Nephron progenitor cell (in vitro differentiated cells): ENCODE data around the gene PARP11.

ENCODE experiments used
- DNase-seq: peaks from one replicate; pipeline ENCODE4 v3.0.0; 2021
- H3K27ac Mint-ChIP-seq: 2 replicates; pipeline ENCODE4 v1.8.0; 2021; ENCODE audit warnings: mild to moderate bottlenecking, moderate library complexity, mixed read lengths
- H3K27me3 Mint-ChIP-seq: 2 replicates; pipeline ENCODE4 v1.8.0; 2021; ENCODE audit warnings: mild to moderate bottlenecking, low read depth, mixed read lengths; ENCODE audit not compliant: poor library complexity
- H3K36me3 Mint-ChIP-seq: 2 replicates; pipeline ENCODE4 v1.8.0; 2021; ENCODE audit warnings: low read depth, mixed read lengths
- H3K4me1 Mint-ChIP-seq: 2 replicates; pipeline ENCODE4 v1.8.0; 2021; ENCODE audit warnings: mixed read lengths
- H3K4me3 Mint-ChIP-seq: 2 replicates; pipeline ENCODE4 v1.8.0; 2021; ENCODE audit warnings: mild to moderate bottlenecking, moderate library complexity, mixed read lengths
- H3K9me3 Mint-ChIP-seq: 2 replicates; pipeline ENCODE4 v1.8.0; 2021; ENCODE audit warnings: mild to moderate bottlenecking, moderate library complexity, mixed read lengths
- TF ChIP-seq, protein P1 (sequence below): fragments of 200-600 bp; sonication (generic); IDR thresholded peaks from 2 replicates; pipeline ENCODE4 v1.5.0; 2021; ENCODE audit warnings: antibody characterized with exemption

PARP11 gene

GRCh38 chr12:3775385-3776035 is 97.7 kb downstream of the PARP11 start:
- Mint-ChIP-seq H3K36me3 (no peaks in the 10 kb centered on the region), H3K9me3 (no peaks in the 10 kb centered on the region), H3K4me1 (no peaks in the 10 kb centered on the region), H3K27me3 (peaks cover 12% of the 10 kb centered on the region), H3K27ac (no peak overlapping the region), H3K4me3 (no peak overlapping the region)
- TF ChIP-seq, protein P1, sequence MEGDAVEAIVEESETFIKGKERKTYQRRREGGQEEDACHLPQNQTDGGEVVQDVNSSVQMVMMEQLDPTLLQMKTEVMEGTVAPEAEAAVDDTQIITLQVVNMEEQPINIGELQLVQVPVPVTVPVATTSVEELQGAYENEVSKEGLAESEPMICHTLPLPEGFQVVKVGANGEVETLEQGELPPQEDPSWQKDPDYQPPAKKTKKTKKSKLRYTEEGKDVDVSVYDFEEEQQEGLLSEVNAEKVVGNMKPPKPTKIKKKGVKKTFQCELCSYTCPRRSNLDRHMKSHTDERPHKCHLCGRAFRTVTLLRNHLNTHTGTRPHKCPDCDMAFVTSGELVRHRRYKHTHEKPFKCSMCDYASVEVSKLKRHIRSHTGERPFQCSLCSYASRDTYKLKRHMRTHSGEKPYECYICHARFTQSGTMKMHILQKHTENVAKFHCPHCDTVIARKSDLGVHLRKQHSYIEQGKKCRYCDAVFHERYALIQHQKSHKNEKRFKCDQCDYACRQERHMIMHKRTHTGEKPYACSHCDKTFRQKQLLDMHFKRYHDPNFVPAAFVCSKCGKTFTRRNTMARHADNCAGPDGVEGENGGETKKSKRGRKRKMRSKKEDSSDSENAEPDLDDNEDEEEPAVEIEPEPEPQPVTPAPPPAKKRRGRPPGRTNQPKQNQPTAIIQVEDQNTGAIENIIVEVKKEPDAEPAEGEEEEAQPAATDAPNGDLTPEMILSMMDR = no peak
- DNase-seq = no peak

GRCh38 chr12:3772380-3772779 is 100.8 kb downstream of the PARP11 start:
- Mint-ChIP-seq H3K4me3 (no peak overlapping the region), H3K36me3 (peaks cover 5% of the 10 kb centered on the region), H3K27me3 (peaks cover 12% of the 10 kb centered on the region), H3K4me1 (no peaks in the 10 kb centered on the region), H3K27ac (no peak overlapping the region), H3K9me3 (peaks cover 4% of the 10 kb centered on the region)
- TF ChIP-seq, protein P1 = no peak
- no peak for DNase-seq

DNA sequence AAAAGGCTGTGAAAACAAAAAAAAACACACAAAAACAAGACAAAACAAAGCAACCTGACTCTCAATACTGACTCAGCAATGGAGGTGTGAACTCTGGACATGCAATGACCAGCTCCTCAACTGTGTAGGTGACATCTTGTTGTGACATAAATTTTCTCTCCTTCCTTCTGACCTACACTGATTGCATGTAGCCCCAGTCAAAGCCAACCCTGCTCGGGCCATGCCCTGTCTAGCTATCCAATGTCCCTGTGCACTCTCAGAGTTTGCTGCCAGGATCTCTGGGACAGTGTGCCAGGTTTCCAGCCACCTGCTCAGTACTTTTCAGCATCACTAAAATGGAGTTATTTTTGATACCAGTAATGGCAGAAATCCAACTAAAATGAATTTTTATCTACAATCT is 101.3 kb downstream of the PARP11 start:
- Mint-ChIP-seq H3K27ac (no peak overlapping the region), H3K9me3 (peaks cover 6% of the 10 kb centered on the region), H3K27me3 (peaks cover 12% of the 10 kb centered on the region), H3K36me3 (peaks cover 5% of the 10 kb centered on the region), H3K4me3 (no peak overlapping the region), H3K4me1 (no peaks in the 10 kb centered on the region)
- DNase-seq = no peak
- TF ChIP-seq, protein P1 = no peak

- Mint-ChIP-seq H3K4me3 (no peak overlapping the region), H3K4me1 (no peaks in the 10 kb centered on the region), H3K36me3 (peaks cover 5% of the 10 kb centered on the region), H3K27me3 (peaks cover 12% of the 10 kb centered on the region), H3K27ac (no peak overlapping the region), H3K9me3 (peaks cover 12% of the 10 kb centered on the region)
- TF ChIP-seq, protein P1 = no peak
- DNase-seq = no peak
Observed at GRCh38 chr12:3770891-3771290, 102.3 kb downstream of the PARP11 start.

DNA sequence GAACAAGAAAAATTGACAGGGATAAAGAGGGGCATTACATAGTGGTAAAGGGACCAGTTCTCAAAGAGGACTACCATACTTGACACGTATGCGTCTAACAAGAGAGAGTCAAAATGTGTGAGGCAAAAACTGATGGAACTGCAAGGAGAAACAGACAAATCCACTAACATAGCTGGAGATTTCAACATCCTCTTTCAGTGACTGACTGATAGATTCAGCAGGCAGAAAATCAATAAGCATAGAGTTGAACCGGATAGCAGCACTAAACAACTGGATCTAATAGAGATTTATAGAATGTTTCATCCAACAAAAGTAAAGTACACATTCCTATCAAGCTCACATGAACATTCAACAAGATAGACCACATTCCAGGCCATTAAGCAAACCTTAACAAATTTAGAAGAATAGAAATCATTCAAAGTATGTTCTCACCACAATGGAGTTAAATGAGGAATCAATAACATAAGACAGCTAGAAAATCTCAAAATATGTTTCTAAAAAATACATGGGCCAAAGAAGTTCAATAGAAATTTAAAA is 104.2 kb downstream of the PARP11 start:
- Mint-ChIP-seq H3K36me3 (peaks cover 5% of the 10 kb centered on the region), H3K27me3 (peaks cover 16% of the 10 kb centered on the region), H3K27ac (no peak overlapping the region), H3K4me1 (peaks cover under 1% of the 10 kb centered on the region), H3K4me3 (no peak overlapping the region), H3K9me3 (peaks cover 12% of the 10 kb centered on the region)
- no peak for DNase-seq
- TF ChIP-seq, protein P1 = no peak

GRCh38 chr12:3761116-3761735 is 112.0 kb downstream of the PARP11 start:
- H3K36me3 Mint-ChIP-seq = no peaks in the 10 kb centered on the region
- no peak overlapping the region for H3K4me3 Mint-ChIP-seq
- peaks cover 11% of the 10 kb centered on the region for H3K27me3 Mint-ChIP-seq
- TF ChIP-seq, protein P1 = no peak
- no peak for DNase-seq
- peaks cover 21% of the 10 kb centered on the region for H3K4me1 Mint-ChIP-seq
- H3K27ac Mint-ChIP-seq = no peak overlapping the region
- peaks cover 4% of the 10 kb centered on the region for H3K9me3 Mint-ChIP-seq
